ENCODE data around the gene TMSB4X. TPM values are rescaled to one million over a fixed set of nuclear protein-coding genes. Genes with fewer than 3 reads are reported as not detected.
A peak's percentile ranks its signal among the peaks of the same experiment; 100 is the strongest.
"Not testable (repeated sequence)": the region's sequence is repeated elsewhere in the genome, so short reads cannot be mapped to it uniquely, and the experiment has no call there.

TMSB4X gene
- total RNA-seq, 2 donors from 2014 or later: 3,844 to 4,288 TPM

DNA sequence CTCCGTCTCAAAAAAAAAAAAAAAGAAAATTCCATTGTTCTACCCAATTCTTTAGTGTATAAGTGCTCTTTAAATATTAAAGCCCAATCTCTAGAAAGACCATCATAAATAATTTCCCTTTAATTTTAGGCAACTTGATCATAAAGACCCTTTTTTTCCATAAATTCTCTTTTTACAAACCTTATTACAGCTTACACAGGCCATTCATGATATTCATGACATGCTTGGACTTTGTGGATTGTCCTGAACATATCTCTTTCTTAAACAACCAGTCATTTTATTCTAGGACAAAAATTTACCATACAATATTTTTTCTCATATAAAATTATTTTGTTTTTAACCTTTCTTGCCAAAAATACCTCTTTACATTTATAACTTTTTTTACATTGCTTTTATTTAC lies 38.0 kb upstream of the TMSB4X start:
- TF ChIP-seq, protein P1, sequence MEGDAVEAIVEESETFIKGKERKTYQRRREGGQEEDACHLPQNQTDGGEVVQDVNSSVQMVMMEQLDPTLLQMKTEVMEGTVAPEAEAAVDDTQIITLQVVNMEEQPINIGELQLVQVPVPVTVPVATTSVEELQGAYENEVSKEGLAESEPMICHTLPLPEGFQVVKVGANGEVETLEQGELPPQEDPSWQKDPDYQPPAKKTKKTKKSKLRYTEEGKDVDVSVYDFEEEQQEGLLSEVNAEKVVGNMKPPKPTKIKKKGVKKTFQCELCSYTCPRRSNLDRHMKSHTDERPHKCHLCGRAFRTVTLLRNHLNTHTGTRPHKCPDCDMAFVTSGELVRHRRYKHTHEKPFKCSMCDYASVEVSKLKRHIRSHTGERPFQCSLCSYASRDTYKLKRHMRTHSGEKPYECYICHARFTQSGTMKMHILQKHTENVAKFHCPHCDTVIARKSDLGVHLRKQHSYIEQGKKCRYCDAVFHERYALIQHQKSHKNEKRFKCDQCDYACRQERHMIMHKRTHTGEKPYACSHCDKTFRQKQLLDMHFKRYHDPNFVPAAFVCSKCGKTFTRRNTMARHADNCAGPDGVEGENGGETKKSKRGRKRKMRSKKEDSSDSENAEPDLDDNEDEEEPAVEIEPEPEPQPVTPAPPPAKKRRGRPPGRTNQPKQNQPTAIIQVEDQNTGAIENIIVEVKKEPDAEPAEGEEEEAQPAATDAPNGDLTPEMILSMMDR (IDR thresholded peaks at IDR 0.05): no peak
- Histone ChIP-seq H3K4me3 (no peak overlapping the region), H3K27me3 (no peaks in the 10 kb centered on the region), H3K9ac (ENCODE audit: low read depth in 2 of 2, low read length in 2 of 2) (no peak overlapping the region), H3K9me3 (no peaks in the 10 kb centered on the region), H3K27ac (no peak overlapping the region), H3K36me3 (no peaks in the 10 kb centered on the region), H3K4me1 (no peaks in the 10 kb centered on the region)
- intact Hi-C loops (cut with DNase I): no loop called here
- DNase-seq: no peak

DNA sequence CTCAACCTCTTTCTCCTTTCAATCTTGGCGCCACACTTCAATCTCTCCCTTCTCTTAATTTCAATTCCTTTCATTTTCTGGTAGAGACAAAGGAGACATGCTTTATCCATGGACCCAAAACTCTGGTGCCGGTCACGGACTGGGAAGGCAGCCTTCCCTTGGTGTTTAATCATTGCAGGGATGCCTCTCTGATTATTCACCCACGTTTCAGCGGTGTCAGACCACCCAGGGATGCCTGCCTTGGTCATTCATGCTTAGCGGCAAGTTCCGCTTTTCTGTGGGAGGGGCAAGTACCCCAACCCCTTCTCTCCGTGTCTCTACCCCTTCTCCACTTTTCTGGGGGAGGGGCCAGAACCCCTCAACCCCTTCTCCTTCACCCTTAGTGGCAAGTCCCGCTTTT lies 34.4 kb upstream of the TMSB4X start:
- H3K9ac ChIP-seq (ENCODE audit: low read depth in 2 of 2, low read length in 2 of 2); H3K36me3 ChIP-seq; H3K27me3 ChIP-seq; DNase-seq; H3K9me3 ChIP-seq; intact Hi-C loops (cut with DNase I); H3K27ac ChIP-seq; H3K4me3 ChIP-seq; H3K4me1 ChIP-seq: not testable (repeated sequence)

DNA sequence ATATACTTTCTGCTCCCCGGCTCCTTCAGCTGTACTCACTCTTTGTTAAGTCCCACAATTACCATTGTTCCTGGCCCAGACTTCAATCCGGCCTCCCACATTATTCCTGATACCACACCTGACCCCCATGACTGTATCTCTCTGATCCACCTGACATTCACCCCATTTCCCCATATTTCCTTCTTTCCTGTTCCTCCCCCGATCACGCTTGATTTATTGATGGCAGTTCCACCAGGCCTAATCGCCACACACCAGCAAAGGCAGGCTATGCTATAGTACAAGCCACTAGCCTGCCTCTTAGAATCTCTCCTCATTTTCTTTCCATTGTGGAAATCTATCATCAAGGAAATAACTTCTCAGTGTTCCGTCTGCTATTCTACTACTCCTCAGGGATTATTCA lies 31.3 kb upstream of the TMSB4X start:
- H3K27me3 ChIP-seq; H3K9me3 ChIP-seq; H3K36me3 ChIP-seq; intact Hi-C loops (cut with DNase I); H3K4me3 ChIP-seq; DNase-seq; H3K9ac ChIP-seq (ENCODE audit: low read depth in 2 of 2, low read length in 2 of 2); H3K4me1 ChIP-seq; H3K27ac ChIP-seq: not testable (repeated sequence)

DNA sequence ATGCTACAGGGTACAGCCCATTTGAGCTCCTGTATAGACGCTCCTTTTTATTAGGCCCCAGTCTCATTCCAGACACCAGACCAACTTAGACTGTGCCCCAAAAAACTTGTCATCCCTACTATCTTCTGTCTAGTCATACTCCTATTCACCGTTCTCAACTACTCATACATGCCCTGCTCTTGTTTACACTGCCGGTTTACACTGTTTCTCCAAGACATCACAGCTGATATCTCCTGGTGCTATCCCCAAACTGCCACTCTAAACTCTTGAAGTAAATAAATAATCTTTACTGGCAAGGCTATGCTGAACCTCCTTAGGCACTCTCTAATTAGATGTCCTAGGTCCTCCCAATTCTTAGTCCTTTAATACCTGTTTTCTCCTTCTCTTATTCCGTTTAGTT lies 30.5 kb upstream of the TMSB4X start:
- intact Hi-C loops (cut with DNase I); H3K9ac ChIP-seq (ENCODE audit: low read depth in 2 of 2, low read length in 2 of 2); H3K27ac ChIP-seq; H3K36me3 ChIP-seq; DNase-seq; H3K27me3 ChIP-seq; H3K4me1 ChIP-seq; H3K9me3 ChIP-seq; H3K4me3 ChIP-seq: not testable (repeated sequence)

DNA sequence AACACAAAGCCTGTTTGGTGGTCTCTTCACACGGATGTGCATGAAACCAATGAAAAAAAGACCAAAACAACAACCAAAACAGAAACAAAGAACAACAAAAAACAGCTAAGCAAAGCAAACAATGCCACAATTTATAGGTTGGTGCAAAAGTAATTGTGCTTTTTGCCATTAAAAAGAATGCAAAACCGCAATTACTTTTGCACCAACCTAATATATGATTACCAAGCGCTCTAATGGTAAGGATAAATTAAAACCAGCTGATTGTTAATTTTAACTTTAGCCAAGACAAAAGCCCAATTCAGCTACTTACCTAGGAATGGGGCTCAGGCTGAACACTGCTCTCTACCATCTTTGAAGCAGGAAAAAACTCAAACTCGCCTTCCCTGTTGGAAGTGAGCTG lies 29.4 kb upstream of the TMSB4X start:
- H3K27ac ChIP-seq: no peak overlapping the region
- no peak for DNase-seq
- H3K9me3 ChIP-seq: no peaks in the 10 kb centered on the region
- intact Hi-C loops (cut with DNase I): loop anchor here (5.0 kb wide), 1 partner anchor 542 kb away; no protein-coding TSS in a partner anchor
- H3K36me3 ChIP-seq: no peaks in the 10 kb centered on the region
- peaks cover 3% of the 10 kb centered on the region for H3K4me1 ChIP-seq
- no peak overlapping the region for H3K4me3 ChIP-seq
- TF ChIP-seq, protein P1 (IDR thresholded peaks at IDR 0.05): no peak
- no peak overlapping the region for H3K9ac ChIP-seq (ENCODE audit: low read depth in 2 of 2, low read length in 2 of 2)
- H3K27me3 ChIP-seq: no peaks in the 10 kb centered on the region

DNA sequence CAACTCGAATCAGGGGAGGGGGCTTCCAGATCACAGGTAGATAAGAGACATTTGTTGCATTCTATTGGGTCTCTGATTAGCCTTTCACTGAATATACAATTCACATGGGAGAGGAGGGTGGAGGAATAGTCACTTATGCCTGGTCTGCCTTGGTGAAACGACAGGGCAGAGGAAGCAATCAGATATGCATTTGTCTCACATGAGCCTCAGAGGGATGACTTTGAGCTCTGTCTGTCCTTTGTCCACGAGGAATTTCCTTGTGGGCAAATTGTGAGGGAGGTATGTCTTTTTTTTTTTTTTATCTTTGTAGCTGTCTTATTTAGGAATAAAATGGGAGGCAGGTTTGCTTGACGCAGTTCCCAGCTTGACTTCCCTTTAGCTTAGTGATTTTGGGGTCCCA lies 28.5 kb upstream of the TMSB4X start:
- TF ChIP-seq, protein P1 (IDR thresholded peaks at IDR 0.05): no peak
- H3K9me3 ChIP-seq: no peaks in the 10 kb centered on the region
- no peaks in the 10 kb centered on the region for H3K27me3 ChIP-seq
- intact Hi-C loops (cut with DNase I): loop anchor here (5.0 kb wide), 1 partner anchor 541 kb away; no protein-coding TSS in a partner anchor
- no peaks in the 10 kb centered on the region for H3K36me3 ChIP-seq
- H3K4me1 ChIP-seq: peaks cover 3% of the 10 kb centered on the region
- no peak for DNase-seq
- no peak overlapping the region for H3K4me3 ChIP-seq
- no peak overlapping the region for H3K9ac ChIP-seq (ENCODE audit: low read depth in 2 of 2, low read length in 2 of 2)
- peak overlapping the region; percentile 60 for H3K27ac ChIP-seq

DNA sequence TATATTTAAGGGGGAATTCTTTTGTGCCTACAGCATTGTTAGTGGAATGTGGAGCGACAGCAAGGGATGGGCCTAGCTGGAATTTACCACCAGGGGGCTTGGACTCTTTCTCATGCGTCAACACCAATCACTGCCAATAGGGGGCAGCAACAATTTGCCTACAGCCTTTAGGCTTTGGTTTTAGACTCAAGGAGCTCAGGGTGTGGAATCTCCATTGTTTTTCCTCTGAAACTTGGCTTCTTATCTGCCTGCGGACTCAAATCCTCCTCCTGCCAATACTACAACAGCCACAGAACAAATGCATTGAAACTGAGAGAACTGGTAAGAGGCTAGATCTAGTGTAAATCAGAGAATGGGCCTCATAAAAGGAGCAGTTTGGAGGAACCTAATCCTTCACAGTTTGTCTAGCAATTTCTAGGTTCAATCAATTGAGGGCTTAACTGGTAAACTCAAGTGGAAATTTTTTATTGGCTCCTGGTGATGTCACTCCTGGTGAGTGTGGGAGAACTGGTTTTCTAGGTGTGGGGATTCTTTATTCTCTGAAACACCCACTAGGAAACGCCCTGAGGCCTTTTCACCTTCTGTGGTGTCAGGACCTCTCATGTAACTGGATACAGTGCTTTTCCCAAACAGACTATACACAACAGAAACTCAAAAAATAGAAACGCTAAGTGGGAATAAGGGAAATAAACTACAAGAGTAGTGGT lies 27.9 kb upstream of the TMSB4X start:
- peak overlapping the region; percentile 27 to 30 for H3K9ac ChIP-seq (ENCODE audit: low read depth in 2 of 2, low read length in 2 of 2)

More for the DNA sequence above, 27.9 kb upstream of the TMSB4X start:
- peak; percentile 87 for DNase-seq
- Histone ChIP-seq H3K27me3 (no peaks in the 10 kb centered on the region), H3K4me1 (peaks cover 3% of the 10 kb centered on the region), H3K9me3 (no peaks in the 10 kb centered on the region), H3K27ac (peak overlapping the region; percentile 60), H3K36me3 (no peaks in the 10 kb centered on the region), H3K4me3 (no peak overlapping the region)
- intact Hi-C loops (cut with DNase I): loop anchor here (5.0 kb wide), 1 partner anchor 540 kb away; no protein-coding TSS in a partner anchor
- TF ChIP-seq, protein P1 (IDR thresholded peaks at IDR 0.05): peak; percentile 99

Measured in colonic mucosa (tissue), 4 donors.